Muscle layer of colon (tissue), 2 donors: ENCODE measurements around the gene FAH.

Experiments used
- H3K27ac ChIP-seq: one replicate; pipeline ENCODE4 v1.7.0; 2013; ENCODE audit warnings: low read depth, mild to moderate bottlenecking, low read length, moderate library complexity
- H3K27me3 ChIP-seq, 2 donors: one replicate each; pipeline ENCODE4 v1.7.0; 2013; ENCODE audit warnings: low read length in 2 of 2, mild to moderate bottlenecking in 2 of 2; ENCODE audit not compliant: insufficient read depth in 2 of 2, control insufficient read depth in 1 of 2
- H3K36me3 ChIP-seq: one replicate; pipeline ENCODE4 v1.7.0; 2013; ENCODE audit warnings: mild to moderate bottlenecking, low read length; ENCODE audit not compliant: insufficient read depth
- H3K4me1 ChIP-seq: one replicate; pipeline ENCODE4 v1.7.0; 2013; ENCODE audit warnings: mild to moderate bottlenecking, low read length; ENCODE audit not compliant: insufficient read depth
- H3K4me3 ChIP-seq, 2 donors: one replicate each; pipeline ENCODE4 v1.7.0; 2013; ENCODE audit warnings: low read length in 2 of 2, low read depth in 1 of 2, mild to moderate bottlenecking in 1 of 2, moderate library complexity in 1 of 2
- H3K9ac ChIP-seq: one replicate; pipeline ENCODE4 v1.7.0; 2013; ENCODE audit warnings: low read length
- H3K9me3 ChIP-seq: one replicate; pipeline ENCODE4 v1.7.0; 2013; ENCODE audit warnings: mild to moderate bottlenecking, low read length
- donor health status: abdominal sarcoma.
- donor health status: Adenocarcinoma of cecum.

Gene FAH

GRCh38 chr15:80152896-80153876, at the start of gene FAH:
Gene FAH (plus strand): TSS chr15:80152999. CDS start chr15:80153055, 56 bp downstream.
- peaks cover 2% of the 10 kb centered on the region for H3K36me3 ChIP-seq
- peak within 1 kb of the TSS; percentile 71 for H3K27ac ChIP-seq
- no peaks in the 10 kb centered on the region for H3K9me3 ChIP-seq
- peak within 1 kb of the TSS; percentile 56 to 69 for H3K4me3 ChIP-seq
- H3K27me3 ChIP-seq: no peaks in the 10 kb centered on the region
- H3K9ac ChIP-seq: no peak within 1 kb of the TSS
- peaks cover 16% of the 10 kb centered on the region for H3K4me1 ChIP-seq

DNA sequence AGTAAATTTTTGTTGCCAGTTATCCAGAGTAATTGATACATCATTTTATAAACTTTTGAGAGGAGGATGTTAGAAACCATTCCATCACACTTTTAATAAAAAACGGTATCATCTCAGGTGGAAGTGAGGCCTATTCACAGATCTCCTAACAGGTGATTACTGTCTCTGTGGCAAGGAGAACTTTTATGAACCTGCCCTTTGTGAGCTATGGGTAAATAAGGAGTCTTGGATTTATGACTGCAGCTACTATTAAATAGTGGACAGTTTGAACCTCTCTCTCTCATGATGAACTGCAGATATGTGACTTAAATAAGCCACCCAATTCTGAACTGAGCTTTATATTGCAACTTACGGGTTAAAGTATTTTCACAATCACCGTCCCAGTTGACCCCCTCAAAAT, 47.6 kb upstream of the FAH start:
- Histone ChIP-seq H3K9ac (no peak overlapping the region), H3K27me3 (no peaks in the 10 kb centered on the region), H3K27ac (no peak overlapping the region), H3K36me3 (no peaks in the 10 kb centered on the region), H3K4me3 (no peak overlapping the region), H3K4me1 (peaks cover 15% of the 10 kb centered on the region), H3K9me3 (no peaks in the 10 kb centered on the region)

DNA sequence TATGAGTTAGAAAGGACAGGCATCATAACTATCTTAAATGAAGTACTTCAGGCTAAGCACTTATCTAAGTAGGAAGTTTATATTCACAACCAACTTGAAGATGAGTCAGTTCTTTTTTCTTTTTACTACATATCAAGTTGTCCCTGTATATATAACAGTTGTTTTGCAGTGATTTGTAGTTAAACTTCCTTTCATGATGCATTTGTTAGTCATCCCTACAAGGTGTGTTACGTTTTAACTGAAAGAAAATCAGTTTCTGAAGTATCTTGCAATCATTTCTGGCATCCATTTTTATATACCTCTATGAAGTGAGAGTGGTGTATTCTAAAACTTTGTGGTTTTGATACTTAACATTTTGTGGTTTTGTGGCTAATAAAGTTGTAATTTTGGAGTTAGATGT, 47.2 kb upstream of the FAH start:
- Histone ChIP-seq H3K9ac (no peak overlapping the region), H3K36me3 (no peaks in the 10 kb centered on the region), H3K27me3 (no peaks in the 10 kb centered on the region), H3K4me1 (peaks cover 15% of the 10 kb centered on the region), H3K4me3 (no peak overlapping the region), H3K27ac (no peak overlapping the region), H3K9me3 (no peaks in the 10 kb centered on the region)

DNA sequence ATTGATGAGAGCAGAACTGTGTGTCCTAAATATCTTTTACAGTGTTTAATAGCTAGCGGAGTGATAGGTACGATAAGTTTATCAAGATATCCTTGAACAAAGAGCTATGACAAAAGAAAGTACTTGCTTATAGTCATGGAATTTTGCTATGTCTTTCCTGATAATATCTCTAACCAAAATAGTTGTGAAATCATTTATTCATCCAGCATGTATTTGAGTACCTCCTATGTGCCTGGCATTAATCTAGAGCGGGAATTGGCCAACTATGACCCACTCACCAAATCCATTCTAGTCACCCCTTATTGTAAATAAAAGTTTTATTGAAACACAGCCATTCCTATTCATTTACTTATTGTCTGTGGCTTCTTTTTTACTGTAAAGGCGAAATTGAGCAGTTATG, 46.7 kb upstream of the FAH start:
- Histone ChIP-seq H3K27ac (no peak overlapping the region), H3K9ac (no peak overlapping the region), H3K4me1 (peaks cover 15% of the 10 kb centered on the region), H3K4me3 (no peak overlapping the region), H3K27me3 (no peaks in the 10 kb centered on the region), H3K36me3 (no peaks in the 10 kb centered on the region), H3K9me3 (no peaks in the 10 kb centered on the region)

GRCh38 chr15:80107204-80107603, 45.6 kb upstream of the FAH start:
- no peaks in the 10 kb centered on the region for H3K9me3 ChIP-seq
- peaks cover 15% of the 10 kb centered on the region for H3K4me1 ChIP-seq
- H3K4me3 ChIP-seq: no peak overlapping the region
- no peaks in the 10 kb centered on the region for H3K36me3 ChIP-seq
- no peak overlapping the region for H3K27ac ChIP-seq
- H3K9ac ChIP-seq: no peak overlapping the region
- H3K27me3 ChIP-seq: no peaks in the 10 kb centered on the region

- H3K4me1 ChIP-seq: peaks cover 15% of the 10 kb centered on the region
- no peaks in the 10 kb centered on the region for H3K27me3 ChIP-seq
- no peaks in the 10 kb centered on the region for H3K36me3 ChIP-seq
- no peak overlapping the region for H3K4me3 ChIP-seq
- no peak overlapping the region for H3K27ac ChIP-seq
- no peaks in the 10 kb centered on the region for H3K9me3 ChIP-seq
- H3K9ac ChIP-seq: no peak overlapping the region
Measured at GRCh38 chr15:80107774-80108173, 45.0 kb upstream of the FAH start.

- Histone ChIP-seq H3K4me3 (no peak overlapping the region), H3K27ac (no peak overlapping the region), H3K36me3 (no peaks in the 10 kb centered on the region), H3K9ac (no peak overlapping the region), H3K4me1 (peaks cover 24% of the 10 kb centered on the region), H3K9me3 (no peaks in the 10 kb centered on the region), H3K27me3 (no peaks in the 10 kb centered on the region)
Measured at GRCh38 chr15:80109388-80109787, 43.4 kb upstream of the FAH start.

- Histone ChIP-seq H3K27ac (no peak overlapping the region), H3K36me3 (no peaks in the 10 kb centered on the region), H3K9me3 (no peaks in the 10 kb centered on the region), H3K4me1 (peaks cover 19% of the 10 kb centered on the region), H3K27me3 (no peaks in the 10 kb centered on the region), H3K9ac (no peak overlapping the region), H3K4me3 (no peak overlapping the region)
Measured at GRCh38 chr15:80110920-80111319, 41.9 kb upstream of the FAH start.

DNA sequence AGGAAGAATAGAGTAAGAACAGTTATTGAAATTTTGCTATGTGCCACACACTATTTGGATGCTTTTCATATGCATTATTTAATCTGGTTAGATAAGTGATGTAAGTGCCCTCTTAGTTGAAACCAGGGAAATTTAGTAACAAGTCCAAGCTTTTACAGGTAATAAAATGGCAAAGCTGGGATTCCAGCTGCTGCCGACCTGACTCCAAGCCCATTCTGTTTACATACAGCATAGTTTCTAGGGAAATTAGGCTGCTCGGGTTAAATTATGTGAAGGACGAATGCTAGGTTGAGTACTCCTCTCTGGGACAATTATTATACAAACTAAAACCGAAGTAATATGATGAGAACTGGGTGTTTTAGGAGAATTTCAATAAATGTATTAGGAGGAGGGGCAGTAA, 38.7 kb upstream of the FAH start:
- H3K4me1 ChIP-seq: peaks cover 10% of the 10 kb centered on the region
- no peaks in the 10 kb centered on the region for H3K27me3 ChIP-seq
- H3K9ac ChIP-seq: no peak overlapping the region
- H3K9me3 ChIP-seq: no peaks in the 10 kb centered on the region
- no peak overlapping the region for H3K4me3 ChIP-seq
- no peaks in the 10 kb centered on the region for H3K36me3 ChIP-seq
- no peak overlapping the region for H3K27ac ChIP-seq

DNA sequence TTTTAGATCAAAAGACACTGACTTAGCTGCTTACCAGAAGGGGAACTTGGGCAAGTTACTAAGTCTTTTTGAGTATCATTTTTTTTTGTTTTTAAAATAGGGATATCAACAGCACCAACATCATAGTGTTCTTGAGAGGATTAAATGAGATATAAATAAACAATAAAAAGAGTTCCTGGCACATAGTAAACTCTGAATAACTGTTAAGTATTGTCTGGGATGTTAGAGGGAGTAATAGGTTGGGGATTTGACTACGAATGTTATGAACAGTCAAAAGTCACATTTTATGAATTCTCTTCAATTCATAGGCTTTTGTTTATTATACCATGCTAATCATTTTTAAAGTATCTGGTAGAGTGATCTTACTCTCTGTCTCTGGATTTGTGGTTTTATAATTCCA, 37.8 kb upstream of the FAH start:
- Histone ChIP-seq H3K4me1 (peaks cover 10% of the 10 kb centered on the region), H3K9ac (no peak overlapping the region), H3K9me3 (no peaks in the 10 kb centered on the region), H3K27ac (no peak overlapping the region), H3K27me3 (no peaks in the 10 kb centered on the region), H3K4me3 (no peak overlapping the region), H3K36me3 (no peaks in the 10 kb centered on the region)

DNA sequence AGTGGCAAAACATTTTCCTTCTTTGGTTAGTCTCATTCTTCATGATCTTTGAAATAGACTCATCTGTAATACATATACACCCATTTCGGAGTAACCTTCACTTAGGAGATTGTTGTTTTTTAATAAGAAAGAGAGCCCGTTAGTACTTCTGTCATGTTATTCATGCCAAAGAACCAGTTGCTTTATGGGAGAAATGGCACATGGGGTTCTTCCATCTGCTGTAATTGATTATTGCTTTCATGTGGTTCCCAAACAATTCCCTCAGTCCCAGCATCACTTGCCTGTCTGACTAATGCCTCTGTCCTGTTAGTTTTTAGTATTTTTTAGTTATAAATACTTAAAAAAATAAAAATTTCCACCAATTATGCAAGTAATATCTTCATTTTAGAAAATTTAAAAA, 33.8 kb upstream of the FAH start:
- no peak overlapping the region for H3K27ac ChIP-seq

GRCh38 chr15:80120636-80121035, 32.2 kb upstream of the FAH start:
- peaks cover 22% of the 10 kb centered on the region for H3K36me3 ChIP-seq
- no peaks in the 10 kb centered on the region for H3K27me3 ChIP-seq
- H3K9me3 ChIP-seq: no peaks in the 10 kb centered on the region
- H3K9ac ChIP-seq: no peak overlapping the region
- no peak overlapping the region for H3K4me3 ChIP-seq
- H3K4me1 ChIP-seq: no peaks in the 10 kb centered on the region
- H3K27ac ChIP-seq: no peak overlapping the region

More for the DNA sequence above, 33.8 kb upstream of the FAH start:
- Histone ChIP-seq H3K9me3 (no peaks in the 10 kb centered on the region), H3K4me1 (peaks cover 5% of the 10 kb centered on the region), H3K4me3 (no peak overlapping the region), H3K9ac (no peak overlapping the region), H3K36me3 (peaks cover 15% of the 10 kb centered on the region), H3K27me3 (no peaks in the 10 kb centered on the region)
